HepG2 (cell line): ENCODE data around the gene HAX1. TPM values are rescaled to one million over a fixed set of nuclear protein-coding genes. Genes with fewer than 3 reads are reported as not detected.

Experiments
- ATAC-seq: fragments of 200-7000 bp; cut with Tn5 transposase; 3 replicates; pipeline ENCODE4 v1.9.1; 2020; ENCODE audit warnings: mild to moderate bottlenecking, moderate library complexity
- BruUV-seq: library from RNA; stranded (reverse); fragments of 400-500 nt; replicated peaks from 2 replicates; lab custom pipeline; 2021; lab: Mats Ljungman, UMichigan
- CTCF ChIA-PET: fragments of 300-600 bp; formaldehyde crosslinking; extraction: SDS; loops from one replicate; lab custom pipeline; 2021; ENCODE audit warnings: low total read pairs, inconsistent platforms, low intra/inter-chr PET ratio; lab: Yijun Ruan, JAX
- POLR2A ChIA-PET: fragments of 350-600 bp; sonication (Branson Sonifier 250); formaldehyde crosslinking; loops from one replicate; lab custom pipeline; 2020; ENCODE audit warnings: antibody characterized with exemption, inconsistent platforms; lab: Yijun Ruan, JAX
- DNase-seq: peaks from one replicate; pipeline ENCODE4 v3.0.0-alpha.2; 2015; ENCODE audit warnings: low spot score
- FAIRE-seq: peaks from 3 replicates; lab custom pipeline; 2011; peaks lifted over from hg19 to GRCh38; lab: Jason Lieb, UNC
- H2AFZ ChIP-seq: one replicate; pipeline ENCODE4 v1.6.1; 2011; ENCODE audit warnings: low read length, inconsistent platforms
- H3K27ac ChIP-seq: fragments of 300-600 bp; 3 replicates; pipeline ENCODE4 v1.8.0; 2011; ENCODE audit warnings: mixed run types, mild to moderate bottlenecking, mixed read lengths, low read length, inconsistent platforms; ENCODE audit not compliant: insufficient read depth; ENCODE audit errors: extremely low read length
- H3K27me3 ChIP-seq, 2 experiments: fragments of 200-600 bp in 1 of 2; 2 replicates in 1 of 2; 3 replicates in 1 of 2; pipeline versions ENCODE4 v1.6.0 to v1.8.0; 2011; ENCODE audit warnings: low read length in 2 of 2, mild to moderate bottlenecking in 2 of 2, moderate library complexity in 2 of 2, inconsistent platforms in 1 of 2; ENCODE audit not compliant: insufficient read depth in 2 of 2, control insufficient read depth in 1 of 2
- H3K36me3 ChIP-seq, 2 experiments: fragments of 200-600 bp in 1 of 2; replicated peaks in 1 of 2; 2 replicates in 1 of 2; 3 replicates in 1 of 2; pipeline versions ENCODE4 v1.5.1 to v1.8.0; 2011; ENCODE audit warnings: low read length in 2 of 2, inconsistent platforms in 1 of 2; ENCODE audit not compliant: insufficient read depth in 2 of 2, control insufficient read depth in 1 of 2
- H3K4me1 ChIP-seq: 2 replicates; pipeline ENCODE4 v1.5.1; 2012; ENCODE audit warnings: low read length, inconsistent platforms; ENCODE audit not compliant: insufficient read depth
- H3K4me2 ChIP-seq: 2 replicates; pipeline ENCODE4 v1.6.0; 2011; ENCODE audit warnings: low read depth, low read length, inconsistent platforms
- H3K4me3 ChIP-seq, 3 experiments: fragments of 200-600 bp in 1 of 3; sonication (generic), shearing (Covaris generic) in 1 of 3; replicated peaks in 1 of 3; 2 replicates each; pipeline ENCODE4 v1.5.1; 2011 to 2016; ENCODE audit warnings: low read length in 3 of 3, inconsistent platforms in 2 of 3, low read depth in 2 of 3, mild to moderate bottlenecking in 2 of 3, control low read depth in 1 of 3, mixed read lengths in 1 of 3; ENCODE audit not compliant: insufficient read depth in 1 of 3
- H3K79me2 ChIP-seq: one replicate; pipeline ENCODE4 v1.6.1; 2011; ENCODE audit warnings: low read length, inconsistent platforms; ENCODE audit not compliant: insufficient read depth
- H3K9ac ChIP-seq: 2 replicates; pipeline ENCODE4 v1.6.0; 2011; ENCODE audit warnings: mild to moderate bottlenecking, low read depth, low read length, inconsistent platforms; ENCODE audit not compliant: insufficient read depth
- H3K9me3 ChIP-seq: 2 replicates; pipeline ENCODE4 v1.5.1; 2012; ENCODE audit warnings: mild to moderate bottlenecking, low read length
- H4K20me1 ChIP-seq: 2 replicates; pipeline ENCODE4 v1.6.0; 2011; ENCODE audit warnings: inconsistent platforms, mild to moderate bottlenecking, low read length, moderate library complexity; ENCODE audit not compliant: insufficient read depth
- ELF1 ChIP-seq: sonication (generic); formaldehyde crosslinking; IDR thresholded peaks from 2 replicates; pipeline ENCODE4 v1.4.0; 2020; ENCODE audit warnings: missing genetic modification reagents
- REL ChIP-seq: sonication (generic); formaldehyde crosslinking; conservative IDR thresholded peaks from 2 replicates; pipeline ENCODE4 v1.8.0; 2022; ENCODE audit warnings: mild to moderate bottlenecking, missing genetic modification reagents, moderate library complexity
- ZNF121 ChIP-seq: sonication (generic); formaldehyde crosslinking; IDR thresholded peaks from 2 replicates; pipeline ENCODE4 v1.5.0; 2020; ENCODE audit warnings: mild to moderate bottlenecking, missing genetic modification reagents
- WGBS: methylation state at CpG from one replicate; pipeline ENCODE4 v1.1.6; 2017; ENCODE audit warnings: low lambda C conversion rate; 5-methylcytosine and 5-hydroxymethylcytosine counted together
- in situ Hi-C: cut with HindIII; loops from 2 replicates; pipeline ENCODE4 v1.10.0; 2017; ENCODE audit warnings: low pct_unique_long_range_greater_than_20kb; ENCODE audit not compliant: extremely low pct_ligation_motif_present
- intact Hi-C: fragments of 100-400 bp; cut with micrococcal nuclease; formaldehyde crosslinking; loops from one replicate; pipeline ENCODE4 v1.10.0; 2022; ENCODE audit not compliant: unreplicated experiment
- polyA plus RNA-seq, 8 experiments: library from polyadenylated mRNA; depleted of rRNA in 3 of 8; stranded (reverse) in 7 of 8; unstranded in 1 of 8; fragments of >200 nt; fragmentation: Illumina TruSeq in 4 of 8; extraction: Trizol in 4 of 8; gene quantifications; 2 replicates each; pipeline versions ENCODE4 v1.2.1 to v1.2.3, GENCODE V29; 2011 to 2016; ENCODE audit warnings: low read depth in 4 of 8, missing spikeins in 1 of 8, mixed read lengths in 1 of 8; ENCODE audit not compliant: insufficient read depth in 1 of 8
- total RNA-seq, 5 experiments: library from RNA; depleted of rRNA; stranded (reverse); fragments of >200 nt; fragmentation: Illumina TruSeq; extraction: Trizol; gene quantifications; 2 replicates each; pipeline ENCODE4 v1.2.3, GENCODE V29; 2016; ENCODE audit warnings: low read depth in 1 of 5

HAX1 gene
- total and polyA plus RNA-seq, 2 of the 13 experiments (the other 11 are each of a cell fraction or from before 2014, with no cell fraction given), result 89.2 to 128 TPM

DNA sequence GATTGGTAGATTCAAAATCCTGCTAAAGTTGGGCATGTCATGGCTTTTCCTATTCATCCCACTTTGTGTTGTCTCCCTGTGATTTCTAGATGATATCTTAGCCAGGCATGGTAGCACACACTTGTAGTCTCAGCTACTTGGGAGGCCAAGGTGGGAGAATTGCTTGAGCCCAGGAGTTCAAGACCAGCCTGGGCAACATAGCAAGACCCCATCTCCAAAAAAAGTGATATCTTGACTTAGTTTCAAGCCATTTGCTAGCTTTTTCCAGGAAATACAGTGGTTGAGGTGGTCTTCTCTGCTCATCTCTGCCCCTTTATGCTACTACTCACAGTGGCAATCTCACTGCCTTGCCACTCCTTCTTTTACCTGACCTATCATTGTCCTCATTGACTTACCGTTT, 12.3 kb upstream of the HAX1 start:
- CTCF ChIA-PET, result no interaction called here
- H4K20me1 ChIP-seq, result no peaks in the 10 kb centered on the region
- no peaks in the 10 kb centered on the region for H3K9me3 ChIP-seq
- H3K36me3 ChIP-seq, result peaks cover 51 to 93% of the 10 kb centered on the region in 2 experiments
- no peaks in the 10 kb centered on the region for H3K79me2 ChIP-seq
- POLR2A ChIA-PET, result no interaction called here
- no peak for TF ChIP-seq REL (CRISPR knock-in tag)
- TF ChIP-seq ZNF121 (CRISPR knock-in tag), result peak; percentile 70
- ATAC-seq (no peak), FAIRE-seq (no peak), DNase-seq (no peak)
- no peak overlapping the region for H3K4me2 ChIP-seq
- H3K4me1 ChIP-seq, result no peaks in the 10 kb centered on the region
- intact Hi-C loops, result no loop called here
- no peaks in the 10 kb centered on the region for H3K27me3 ChIP-seq
- in situ Hi-C loops, result no loop called here
- H2AFZ ChIP-seq, result no peak overlapping the region
- H3K4me3 ChIP-seq, result no peak overlapping the region
- 88% methylated on average over 1 of the region's 1 CpG for WGBS
- H3K9ac ChIP-seq, result no peak overlapping the region
- no peak overlapping the region for H3K27ac ChIP-seq
- BruUV-seq, result no TSS peak

DNA sequence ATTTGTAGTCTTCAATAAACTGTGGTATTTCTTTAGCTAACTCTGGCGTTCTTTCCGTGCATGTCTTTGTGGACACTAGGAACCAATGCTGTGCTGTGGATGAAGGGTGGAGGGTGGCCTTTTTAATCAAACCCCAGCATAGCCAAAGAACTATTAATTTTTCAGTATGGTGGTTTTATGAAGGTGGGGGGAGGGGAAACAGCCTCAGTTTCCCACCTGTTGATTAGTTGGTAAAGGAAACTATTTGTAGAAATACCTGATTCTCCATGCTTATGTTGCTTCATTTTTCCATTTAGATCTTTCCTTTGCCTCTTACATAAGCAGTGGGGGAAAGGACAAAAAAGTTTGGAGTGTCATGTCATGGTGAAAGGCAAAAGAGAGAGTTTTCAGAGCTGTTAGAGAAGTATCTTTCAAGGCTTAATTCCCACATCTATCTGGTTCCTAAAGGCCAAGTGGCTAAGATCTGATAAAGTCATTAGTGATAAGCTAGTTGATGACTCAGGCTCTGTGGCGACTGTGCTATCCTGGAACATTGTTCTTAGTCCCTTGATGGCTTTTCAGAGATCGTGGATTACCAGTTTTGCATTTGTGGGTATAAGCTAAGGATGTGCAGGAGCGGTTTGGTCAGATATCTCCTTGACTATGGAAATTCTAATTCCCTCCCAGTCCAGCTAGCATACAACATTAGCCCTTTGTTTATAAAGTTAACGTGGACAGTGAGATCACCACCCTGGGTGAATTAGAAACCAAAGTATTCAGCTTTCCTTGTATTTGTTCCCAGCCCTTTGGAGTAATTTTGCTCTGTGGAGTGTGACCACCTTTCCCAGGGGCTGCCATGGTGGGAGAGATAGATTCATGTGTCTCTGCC, 8.7 kb upstream of the HAX1 start:
- ATAC-seq (no peak), FAIRE-seq (no peak), DNase-seq (no peak)
- 100% methylated on average over 5 of the region's 6 CpGs for WGBS
- H3K27me3 ChIP-seq, result no peaks in the 10 kb centered on the region
- ChIA-PET POLR2A (no interaction called here), CTCF (no interaction called here)
- 0 out of 2 replicates have a peak, but pooled peaks cover 2% of the 10 kb centered on the region for H4K20me1 ChIP-seq
- no peak overlapping the region for H2AFZ ChIP-seq
- intact Hi-C loops, result no loop called here
- H3K9me3 ChIP-seq, result no peaks in the 10 kb centered on the region
- H3K36me3 ChIP-seq, result peaks cover 43 to 82% of the 10 kb centered on the region in 2 experiments
- no peak overlapping the region for H3K4me3 ChIP-seq
- TF ChIP-seq ELF1 (CRISPR knock-in tag), result no peak
- H3K79me2 ChIP-seq, result no peaks in the 10 kb centered on the region
- no peak overlapping the region for H3K4me2 ChIP-seq
- no peak overlapping the region for H3K27ac ChIP-seq
- H3K4me1 ChIP-seq, result no peaks in the 10 kb centered on the region
- in situ Hi-C loops, result no loop called here
- no TSS peak for BruUV-seq
- H3K9ac ChIP-seq, result no peak overlapping the region
